Skin of body (tissue), 2 donors: Measurements from ENCODE around the gene HTRA3. TPM values are rescaled to one million over a fixed set of nuclear protein-coding genes. Genes with fewer than 3 reads are reported as not detected.

ENCODE experiments used
- DNase-seq: peaks from one replicate; lab custom pipeline; 2025; lab: John Stamatoyannopoulos, UW
- total RNA-seq: library from RNA; depleted of rRNA; stranded (reverse); fragments of >200 nt; gene quantifications from one replicate; pipeline ENCODE4 v1.2.3, GENCODE V29; 2014

HTRA3 gene
- total RNA-seq, 1 donor from 2014 or later, result 25.8 TPM

- no peak for DNase-seq
Observed at GRCh38 chr4:8308856-8309771, 39.6 kb downstream of the HTRA3 start.

- DNase-seq, result no peak
Observed at GRCh38 chr4:8310306-8310705, 40.8 kb downstream of the HTRA3 start.

DNA sequence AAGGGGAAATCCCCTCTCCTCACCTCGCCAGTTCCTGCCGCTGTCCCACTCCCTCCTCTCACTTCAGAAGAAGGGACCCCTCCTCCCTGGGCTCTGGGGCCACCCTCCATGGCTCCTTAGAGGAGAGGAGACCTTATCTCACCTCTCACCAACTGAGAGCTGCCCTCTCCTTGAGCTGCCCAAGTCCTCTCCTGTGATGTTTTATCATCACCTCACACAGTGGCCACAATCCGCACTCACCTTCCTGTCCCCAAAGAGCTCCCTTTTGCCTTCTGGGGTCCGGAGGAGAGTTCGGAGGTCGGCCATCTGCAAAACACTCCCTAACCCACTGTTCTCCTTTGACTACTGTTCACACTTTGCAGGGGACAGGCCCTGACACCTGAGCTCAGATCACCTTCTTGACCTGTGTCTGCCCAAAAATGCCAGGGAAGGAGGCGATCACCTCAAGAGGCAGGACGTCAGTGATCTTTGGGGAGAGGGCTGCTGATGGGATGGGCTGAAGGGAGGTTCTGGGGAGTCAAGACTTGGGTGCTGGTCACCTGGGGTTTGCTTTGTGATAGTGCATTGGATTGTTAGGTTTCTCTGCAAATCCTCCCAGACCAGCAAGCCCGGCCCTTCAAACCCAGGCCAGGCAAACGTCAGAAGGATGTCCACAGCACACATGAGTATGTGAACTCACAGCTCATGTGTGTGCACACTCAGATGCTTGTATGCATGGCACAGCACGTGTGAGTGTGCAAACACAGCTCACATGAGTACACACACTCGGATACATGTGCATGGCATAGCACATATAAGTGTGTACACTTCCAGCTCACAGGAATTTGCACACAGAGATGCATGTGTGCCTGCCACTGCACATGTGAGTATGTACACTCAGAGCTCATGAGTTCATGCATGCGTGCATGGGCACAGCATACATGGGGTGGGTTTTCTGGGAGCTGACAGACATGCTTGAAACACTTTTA lies 41.8 kb downstream of the HTRA3 start:
- no peak for DNase-seq

DNA sequence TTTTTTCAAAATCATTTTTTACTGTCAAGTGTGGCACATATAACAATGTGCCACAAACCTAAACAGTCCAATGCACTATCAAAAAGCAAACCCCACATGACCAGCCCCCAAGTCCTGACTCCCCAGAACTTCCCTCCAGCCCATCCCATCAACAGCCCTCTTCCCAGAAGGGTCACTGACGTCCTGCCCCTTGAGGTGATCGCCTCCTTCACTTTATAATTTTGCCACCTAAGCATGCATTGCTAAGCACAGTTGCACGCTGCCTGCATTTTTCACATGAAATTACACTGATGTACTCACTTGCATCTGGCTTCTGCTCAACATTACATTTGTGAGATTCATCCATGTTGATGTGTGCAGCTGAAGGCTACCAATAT lies 42.5 kb downstream of the HTRA3 start:
- no peak for DNase-seq

DNA sequence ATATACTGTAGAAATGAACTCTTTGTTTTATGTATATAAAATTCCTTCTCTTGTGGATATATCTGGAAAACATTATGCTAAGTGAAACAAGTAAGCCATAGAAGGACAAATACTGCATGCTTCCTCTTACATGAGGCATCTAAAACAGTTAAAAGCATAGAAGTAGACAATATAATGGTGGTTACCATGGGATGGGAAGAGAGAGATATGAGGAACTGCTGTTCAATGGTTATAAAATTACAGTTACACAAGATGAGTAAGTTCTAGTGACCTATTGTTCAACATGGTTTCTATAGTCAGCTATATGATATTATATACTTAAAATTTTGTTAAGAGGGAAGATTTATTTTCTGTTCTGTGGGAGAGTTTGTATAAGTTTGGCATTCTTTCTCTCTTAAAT lies 43.4 kb downstream of the HTRA3 start:
- DNase-seq, result no peak

DNA sequence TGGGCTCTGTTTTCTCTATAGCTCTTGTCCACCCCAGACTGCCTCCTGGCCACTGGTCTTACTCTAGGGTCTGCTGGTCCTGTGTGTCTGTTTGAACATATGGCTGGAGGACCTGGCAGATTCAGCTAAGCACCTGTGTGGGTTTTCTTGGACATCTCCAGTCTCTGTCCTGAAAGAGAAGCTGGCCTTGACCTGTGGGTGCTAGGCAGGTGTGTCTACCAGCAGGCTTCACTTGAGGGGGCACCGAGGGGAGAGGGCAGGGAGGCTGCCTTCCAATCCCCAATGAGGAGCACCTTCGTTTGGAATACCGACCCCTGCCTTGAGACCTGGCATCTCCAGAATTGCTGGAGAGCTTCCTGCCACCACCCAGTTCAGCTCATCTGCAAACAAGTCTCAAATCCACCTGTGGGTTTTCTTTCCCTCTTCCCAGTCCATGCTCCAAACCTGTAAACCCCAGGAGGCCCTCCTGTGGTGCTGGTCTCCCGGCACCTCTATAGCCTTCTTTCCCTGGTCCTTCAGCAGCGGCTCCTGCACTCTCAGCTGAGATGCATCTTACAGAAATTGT lies 45.2 kb downstream of the HTRA3 start:
- DNase-seq, result no peak

DNA sequence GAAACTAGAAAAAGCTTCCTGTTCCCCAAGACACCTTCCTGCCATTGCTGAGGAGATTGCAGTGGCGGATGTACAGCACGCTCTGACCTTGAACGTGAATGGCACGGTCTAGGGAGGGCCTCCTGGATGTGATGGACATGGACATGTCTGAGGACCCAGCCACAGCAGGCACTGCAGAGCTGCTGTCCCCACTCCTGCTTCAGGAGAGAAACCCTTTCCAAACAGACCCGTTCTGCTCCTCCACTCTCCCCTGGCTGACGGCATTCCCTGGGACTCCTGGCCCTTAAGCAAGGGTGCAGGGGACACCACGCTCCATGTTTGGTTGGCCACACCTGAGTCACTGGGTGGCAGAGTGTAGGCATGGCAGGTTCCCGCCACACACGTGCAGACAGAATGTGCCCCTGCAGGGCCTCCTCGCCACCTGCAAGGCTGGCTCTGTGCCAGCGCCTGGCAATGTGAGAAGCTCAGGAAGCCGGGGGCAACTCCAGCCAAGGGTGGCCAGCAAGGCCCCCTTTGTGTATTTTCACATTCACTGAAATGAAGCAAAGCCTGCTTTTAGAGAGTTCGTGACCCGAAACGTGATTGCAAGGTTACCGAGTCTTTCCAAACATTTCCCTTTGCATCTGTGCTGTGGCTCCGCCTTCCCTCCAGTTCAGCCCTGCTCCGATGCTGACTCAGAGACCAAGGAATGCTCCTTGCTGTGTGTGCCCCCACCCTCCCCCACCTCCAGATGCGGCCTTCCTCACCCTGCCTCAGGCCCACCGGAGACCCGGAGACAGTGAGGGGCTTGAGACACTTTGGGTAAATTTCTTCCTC lies 46.1 kb downstream of the HTRA3 start:
- peak; percentile 58 for DNase-seq

GRCh38 chr4:8316251-8316771 lies 46.8 kb downstream of the HTRA3 start:
- no peak for DNase-seq

DNA sequence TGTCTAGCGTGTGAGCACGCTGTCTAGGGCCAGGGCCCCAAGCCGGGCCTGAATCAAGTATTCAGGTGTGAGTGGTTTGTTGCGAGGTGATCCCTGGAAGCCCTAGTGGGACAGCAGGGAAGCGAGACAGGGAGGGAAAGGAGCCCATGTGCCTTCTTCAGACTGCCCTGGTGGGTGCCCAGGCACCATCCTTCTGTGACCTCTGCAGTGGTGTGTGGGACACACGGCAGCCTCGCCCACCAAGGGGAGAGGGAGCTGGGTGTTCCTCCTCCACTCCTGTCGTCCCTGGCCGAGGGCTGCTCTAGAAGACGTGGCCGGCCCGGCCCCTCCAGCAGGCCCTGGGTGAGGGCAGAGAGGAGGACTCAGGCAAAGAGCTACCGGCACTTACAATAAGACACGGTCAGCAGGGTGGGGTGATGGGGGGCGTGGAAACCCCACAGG lies 47.4 kb downstream of the HTRA3 start:
- no peak for DNase-seq

- no peak for DNase-seq
Observed at GRCh38 chr4:8317474-8317873, 47.9 kb downstream of the HTRA3 start.

DNA sequence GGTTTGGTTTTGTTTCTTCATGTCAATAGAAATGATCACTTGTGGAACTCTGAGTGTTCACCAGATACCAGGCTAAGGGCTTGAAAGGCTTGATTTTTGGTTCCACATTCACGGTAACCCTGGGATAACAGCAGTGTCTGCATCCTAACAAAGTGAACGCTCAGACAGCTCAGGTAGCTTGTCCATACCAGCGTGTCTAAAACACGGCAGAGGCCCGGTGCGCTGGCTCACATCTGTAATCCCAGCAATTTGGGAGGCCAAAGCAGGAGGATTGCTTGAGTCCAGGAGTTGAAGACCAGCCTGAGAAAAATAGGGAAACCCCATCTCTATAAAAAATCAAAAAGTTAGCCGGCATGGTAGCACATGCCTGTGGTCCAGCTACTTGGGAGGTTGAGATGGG lies 49.0 kb downstream of the HTRA3 start:
- no peak for DNase-seq

DNA sequence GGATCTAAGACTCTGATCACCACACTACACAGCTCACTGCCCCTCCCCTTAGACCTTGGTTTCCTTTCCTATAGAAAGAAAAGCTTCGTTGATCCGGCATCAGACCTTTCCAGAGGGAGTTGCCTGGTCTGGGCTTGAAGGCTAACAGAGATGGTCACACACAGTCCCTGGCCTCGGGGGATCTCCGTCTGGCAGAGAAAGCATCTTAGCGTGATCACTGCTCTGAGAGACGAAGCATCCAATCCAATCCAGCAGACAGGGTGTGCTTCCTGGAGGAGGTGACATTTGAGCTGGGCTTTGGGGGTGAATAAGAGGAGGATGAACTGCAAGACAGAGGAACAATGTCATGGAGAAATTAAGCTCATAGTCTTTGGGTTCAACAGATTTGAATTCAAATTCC lies 49.5 kb downstream of the HTRA3 start:
- DNase-seq, result no peak

DNA sequence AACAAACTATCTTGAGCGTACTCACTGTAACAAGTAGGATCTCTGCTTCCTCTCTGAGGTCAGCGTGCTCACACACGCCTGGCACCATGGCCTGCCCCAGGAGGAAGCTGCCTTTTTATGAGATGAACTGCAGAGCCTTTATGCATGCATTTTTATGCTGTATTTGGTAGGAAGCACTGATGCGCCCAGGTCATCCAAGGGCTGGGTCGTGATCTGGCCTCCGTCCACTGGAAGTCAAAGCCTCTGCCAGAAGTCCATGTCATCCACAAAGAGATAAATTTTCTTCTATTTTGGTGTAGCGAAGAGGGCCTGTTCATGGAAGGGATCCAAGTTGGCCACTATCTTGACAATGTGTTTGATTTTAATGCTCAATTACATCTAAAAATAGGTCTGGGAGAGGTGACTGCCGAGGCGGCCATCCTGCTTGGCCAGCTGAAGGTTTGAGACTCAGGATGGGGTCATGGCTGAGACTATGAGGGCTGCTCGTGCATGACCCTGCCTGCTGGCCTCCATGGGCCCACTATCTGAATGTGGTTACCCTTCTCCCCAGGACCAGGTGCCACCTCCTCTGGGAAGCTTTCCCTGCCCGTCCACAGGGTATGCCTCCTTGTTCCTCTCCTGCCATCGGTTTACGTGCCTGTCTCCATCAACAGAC lies 50.3 kb downstream of the HTRA3 start:
- DNase-seq, result peak; percentile 45

GRCh38 chr4:8320386-8320750 lies 50.8 kb downstream of the HTRA3 start:
- no peak for DNase-seq

- no peak for DNase-seq
Observed at GRCh38 chr4:8321220-8321619, 51.7 kb downstream of the HTRA3 start.

- DNase-seq, result no peak
Observed at GRCh38 chr4:8321771-8322170, 52.2 kb downstream of the HTRA3 start.

- no peak for DNase-seq
Observed at GRCh38 chr4:8322794-8323704, 53.5 kb downstream of the HTRA3 start.

GRCh38 chr4:8323947-8324555 lies 54.5 kb downstream of the HTRA3 start:
- DNase-seq, result no peak
